B cell (primary cell): ENCODE data around the gene WNT6.

ENCODE experiments used
- EZH2 ChIP-seq: IDR thresholded peaks from 2 replicates; pipeline ENCODE4 v1.6.1; 2012; ENCODE audit warnings: borderline replicate concordance, low read depth, mild to moderate bottlenecking, moderate library complexity, low read length; ENCODE audit not compliant: insufficient read depth, poor library complexity, severe bottlenecking
- TF ChIP-seq, protein P1 (sequence below): fragments of 200-600 bp; IDR thresholded peaks from one replicate; pipeline ENCODE4 v1.8.0; 2022; ENCODE audit warnings: antibody characterized with exemption, mild to moderate bottlenecking

DNA sequence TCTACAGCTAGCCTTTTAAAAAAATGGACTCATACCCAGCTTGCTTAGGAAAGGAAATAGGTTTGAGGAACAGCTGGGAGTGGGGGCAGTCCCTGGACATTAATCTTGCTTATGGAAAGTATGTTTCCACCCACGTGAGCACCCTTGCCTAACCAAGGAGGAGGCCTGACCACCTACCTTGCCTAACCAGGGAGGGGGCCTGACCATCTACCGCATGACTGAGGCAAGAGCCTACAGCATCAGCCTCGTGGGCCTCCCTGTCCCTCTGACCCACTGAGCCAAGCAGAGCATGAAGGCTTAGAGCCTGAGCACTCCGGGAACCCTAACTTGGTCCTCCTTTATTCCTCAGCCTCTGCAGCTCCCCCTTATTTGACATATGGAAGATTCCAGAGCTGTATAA, 48.2 kb upstream of the WNT6 start:
- TF ChIP-seq, protein P1, sequence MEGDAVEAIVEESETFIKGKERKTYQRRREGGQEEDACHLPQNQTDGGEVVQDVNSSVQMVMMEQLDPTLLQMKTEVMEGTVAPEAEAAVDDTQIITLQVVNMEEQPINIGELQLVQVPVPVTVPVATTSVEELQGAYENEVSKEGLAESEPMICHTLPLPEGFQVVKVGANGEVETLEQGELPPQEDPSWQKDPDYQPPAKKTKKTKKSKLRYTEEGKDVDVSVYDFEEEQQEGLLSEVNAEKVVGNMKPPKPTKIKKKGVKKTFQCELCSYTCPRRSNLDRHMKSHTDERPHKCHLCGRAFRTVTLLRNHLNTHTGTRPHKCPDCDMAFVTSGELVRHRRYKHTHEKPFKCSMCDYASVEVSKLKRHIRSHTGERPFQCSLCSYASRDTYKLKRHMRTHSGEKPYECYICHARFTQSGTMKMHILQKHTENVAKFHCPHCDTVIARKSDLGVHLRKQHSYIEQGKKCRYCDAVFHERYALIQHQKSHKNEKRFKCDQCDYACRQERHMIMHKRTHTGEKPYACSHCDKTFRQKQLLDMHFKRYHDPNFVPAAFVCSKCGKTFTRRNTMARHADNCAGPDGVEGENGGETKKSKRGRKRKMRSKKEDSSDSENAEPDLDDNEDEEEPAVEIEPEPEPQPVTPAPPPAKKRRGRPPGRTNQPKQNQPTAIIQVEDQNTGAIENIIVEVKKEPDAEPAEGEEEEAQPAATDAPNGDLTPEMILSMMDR: no peak
- TF ChIP-seq EZH2: no peak
